IMR-90 (cell line): Measurements from ENCODE around the gene CHRD. TPM values are rescaled to one million over a fixed set of nuclear protein-coding genes. Genes with fewer than 3 reads are reported as not detected.

ENCODE experiments used
- ATAC-seq: fragments of 200-7000 bp; cut with Tn5 transposase; 2 replicates; pipeline ENCODE4 v1.9.1; 2020; ENCODE audit warnings: low read depth, mild to moderate bottlenecking, moderate library complexity
- BruUV-seq: library from RNA; stranded (reverse); fragments of 400-500 nt; replicated peaks from 2 replicates; lab custom pipeline; 2021; lab: Mats Ljungman, UMichigan
- CTCF ChIA-PET: fragments of 300-600 bp; formaldehyde crosslinking; extraction: SDS; loops from one replicate; lab custom pipeline; 2021; ENCODE audit warnings: antibody characterized with exemption; lab: Yijun Ruan, JAX
- POLR2A ChIA-PET: fragments of 300-600 bp; sonication (Branson Sonifier 250); formaldehyde crosslinking; loops from one replicate; lab custom pipeline; 2022; ENCODE audit warnings: antibody characterized with exemption; ENCODE audit not compliant: unreplicated experiment; lab: Charles Lee
- DNase-seq: peaks from one replicate; pipeline ENCODE4 v3.0.0; 2013
- H2AFZ ChIP-seq: replicated peaks from 2 replicates; pipeline ENCODE3; 2013; ENCODE audit warnings: low read length, mild to moderate bottlenecking; ENCODE audit not compliant: poor library complexity
- H2AK5ac ChIP-seq: 2 replicates; pipeline ENCODE4 v1.6.1; 2013; ENCODE audit warnings: low read depth, low read length, inconsistent platforms
- H2AK9ac ChIP-seq: replicated peaks from 2 replicates; pipeline ENCODE3; 2013; ENCODE audit warnings: mild to moderate bottlenecking, low read depth, low read length, moderate library complexity; ENCODE audit not compliant: poor library complexity
- H2BK120ac ChIP-seq: 2 replicates; pipeline ENCODE4 v1.6.1; 2013; ENCODE audit warnings: low read depth, low read length, inconsistent platforms
- H2BK15ac ChIP-seq: 3 replicates; pipeline ENCODE4 v1.6.1; 2013; ENCODE audit warnings: low read depth, low read length, inconsistent platforms
- H2BK20ac ChIP-seq: 2 replicates; pipeline ENCODE4 v1.6.1; 2013; ENCODE audit warnings: low read depth, mild to moderate bottlenecking, inconsistent platforms, low read length, moderate library complexity
- H2BK5ac ChIP-seq: 2 replicates; pipeline ENCODE4 v1.6.1; 2013; ENCODE audit warnings: mild to moderate bottlenecking, low read depth, low read length, inconsistent platforms; ENCODE audit not compliant: poor library complexity, severe bottlenecking
- H3K14ac ChIP-seq: replicated peaks from 2 replicates; pipeline ENCODE4 v1.6.1; 2013; ENCODE audit warnings: low read depth, low read length, inconsistent platforms
- H3K18ac ChIP-seq: 2 replicates; pipeline ENCODE4 v1.6.1; 2013; ENCODE audit warnings: low read depth, low read length, control low read depth
- H3K23ac ChIP-seq: 2 replicates; pipeline ENCODE4 v1.6.1; 2013; ENCODE audit warnings: low read depth, low read length, inconsistent platforms
- H3K27ac ChIP-seq: 2 replicates; pipeline ENCODE4 v1.5.1; 2013; ENCODE audit warnings: mild to moderate bottlenecking, control low read depth, low read length; ENCODE audit not compliant: insufficient read depth
- H3K27me3 ChIP-seq: 2 replicates; pipeline ENCODE4 v1.6.1; 2013; ENCODE audit warnings: low read length; ENCODE audit not compliant: control insufficient read depth, insufficient read depth
- H3K36me3 ChIP-seq: 2 replicates; pipeline ENCODE4 v1.6.1; 2013; ENCODE audit warnings: low read length, mixed read lengths; ENCODE audit not compliant: control insufficient read depth, insufficient read depth
- H3K4ac ChIP-seq: 2 replicates; pipeline ENCODE4 v1.6.1; 2013; ENCODE audit warnings: low read depth, low read length, inconsistent platforms
- H3K4me1 ChIP-seq: 2 replicates; pipeline ENCODE4 v1.6.1; 2013; ENCODE audit warnings: low read length, mixed read lengths; ENCODE audit not compliant: control insufficient read depth, insufficient read depth
- H3K4me2 ChIP-seq: 2 replicates; pipeline ENCODE4 v1.6.1; 2013; ENCODE audit warnings: low read depth, mild to moderate bottlenecking, control low read depth, low read length, moderate library complexity
- H3K4me3 ChIP-seq: 2 replicates; pipeline ENCODE4 v1.5.1; 2013; ENCODE audit warnings: low read depth, mild to moderate bottlenecking, control low read depth, low read length, moderate library complexity; ENCODE audit not compliant: insufficient read depth
- H3K56ac ChIP-seq: 2 replicates; pipeline ENCODE4 v1.6.1; 2013; ENCODE audit warnings: low read length, inconsistent platforms; ENCODE audit not compliant: insufficient read depth; ENCODE audit errors: extremely low read depth
- H3K79me1 ChIP-seq, 2 experiments: 2 replicates each; pipeline ENCODE4 v1.6.1; 2013; ENCODE audit warnings: low read length in 2 of 2, inconsistent platforms in 1 of 2, low read depth in 1 of 2
- H3K9ac ChIP-seq: 2 replicates; pipeline ENCODE4 v1.6.1; 2013; ENCODE audit warnings: low read depth, low read length, control low read depth
- H3K9me1 ChIP-seq: 2 replicates; pipeline ENCODE4 v1.6.1; 2013; ENCODE audit warnings: low read length, inconsistent platforms; ENCODE audit not compliant: insufficient read depth
- H3K9me3 ChIP-seq: 2 replicates; pipeline ENCODE4 v1.6.1; 2013; ENCODE audit warnings: low read length; ENCODE audit not compliant: control insufficient read depth, insufficient read depth
- H4K20me1 ChIP-seq: 2 replicates; pipeline ENCODE4 v1.6.1; 2013; ENCODE audit warnings: low read length, inconsistent platforms; ENCODE audit not compliant: insufficient read depth
- H4K5ac ChIP-seq: 2 replicates; pipeline ENCODE4 v1.6.1; 2013; ENCODE audit warnings: mild to moderate bottlenecking, low read depth, low read length, control low read depth
- H4K8ac ChIP-seq, 2 experiments: 2 replicates each; pipeline ENCODE4 v1.6.1; 2013; ENCODE audit warnings: low read depth in 2 of 2, low read length in 2 of 2, control low read depth in 1 of 2, inconsistent platforms in 1 of 2
- H4K91ac ChIP-seq: 2 replicates; pipeline ENCODE4 v1.6.1; 2013; ENCODE audit warnings: low read depth, low read length, inconsistent platforms; ENCODE audit not compliant: insufficient read depth
- BHLHE40 ChIP-seq: fragments of 150-350 bp; IDR thresholded peaks from 2 replicates; pipeline ENCODE4 v1.6.1; 2016; ENCODE audit warnings: mild to moderate bottlenecking, low read depth, low read length
- CEBPB ChIP-seq: IDR thresholded peaks from 2 replicates; pipeline ENCODE4 v1.6.1; 2012; ENCODE audit warnings: low read depth, low read length, improper control_type of control experiment
- CHD1 ChIP-seq: IDR thresholded peaks from 2 replicates; pipeline ENCODE4 v1.6.1; 2012; ENCODE audit warnings: low read depth, low read length, improper control_type of control experiment
- FOS ChIP-seq: fragments of 150-350 bp; IDR thresholded peaks from 2 replicates; pipeline ENCODE4 v1.6.1; 2016; ENCODE audit warnings: low read depth, low read length
- MAFK ChIP-seq: IDR thresholded peaks from 2 replicates; pipeline ENCODE4 v1.6.1; 2012; ENCODE audit warnings: low read depth, low read length, improper control_type of control experiment
- MAZ ChIP-seq: IDR thresholded peaks from 2 replicates; pipeline ENCODE4 v1.6.1; 2012; ENCODE audit warnings: low read depth, mild to moderate bottlenecking, low read length, improper control_type of control experiment, moderate library complexity, borderline replicate concordance
- MXI1 ChIP-seq: IDR thresholded peaks from 2 replicates; pipeline ENCODE4 v1.6.1; 2012; ENCODE audit warnings: low read depth, mild to moderate bottlenecking, low read length, moderate library complexity, borderline replicate concordance
- NFE2L2 ChIP-seq: fragments of 150-350 bp; IDR thresholded peaks from 2 replicates; pipeline ENCODE4 v1.6.1; 2016; ENCODE audit warnings: low read depth, mild to moderate bottlenecking, low read length
- POLR2A ChIP-seq: IDR thresholded peaks from 2 replicates; pipeline ENCODE4 v1.6.1; 2012; ENCODE audit warnings: mild to moderate bottlenecking, low read depth, low read length
- RAD21 ChIP-seq: IDR thresholded peaks from 2 replicates; pipeline ENCODE4 v1.6.1; 2012; ENCODE audit warnings: low read length, improper control_type of control experiment
- RCOR1 ChIP-seq: IDR thresholded peaks from 2 replicates; pipeline ENCODE4 v1.6.1; 2012; ENCODE audit warnings: mild to moderate bottlenecking, low read length, improper control_type of control experiment; ENCODE audit not compliant: insufficient replicate concordance
- RFX5 ChIP-seq: IDR thresholded peaks from 2 replicates; pipeline ENCODE4 v1.8.0; 2012; ENCODE audit warnings: low read depth, mild to moderate bottlenecking, low read length, moderate library complexity
- SMC3 ChIP-seq: fragments of 150-350 bp; IDR thresholded peaks from 2 replicates; pipeline ENCODE4 v1.6.1; 2016; ENCODE audit warnings: low read depth, mild to moderate bottlenecking, antibody characterized with exemption, low read length, moderate library complexity
- WGBS, 2 experiments: methylation state at CpG; one replicate each; pipeline versions ENCODE4 v1.1.5 to v1.1.7; 2013; ENCODE audit warnings: missing lambda C conversion rate in 2 of 2; ENCODE audit not compliant: insufficient read length in 1 of 2; ENCODE audit errors: extremely low coverage in 2 of 2; 5-methylcytosine and 5-hydroxymethylcytosine counted together
- dilution Hi-C: fragments of 300-500 bp; cut with HindIII; formaldehyde crosslinking; loops from one replicate; pipeline ENCODE4 v1.14.3; 2018; ENCODE audit warnings: low sequenced_read_pairs; ENCODE audit not compliant: unreplicated experiment
- in situ Hi-C: fragments of 300-500 bp; cut with MboI; formaldehyde crosslinking; loops from 3 replicates; pipeline ENCODE4 v1.14.3; 2019; ENCODE audit warnings: low sequenced_read_pairs, inconsistent platforms, mixed read lengths
- intact Hi-C: fragments of 100-400 bp; cut with micrococcal nuclease; formaldehyde crosslinking; loops from 2 replicates; pipeline ENCODE4 v1.10.0; 2022
- polyA plus RNA-seq, 3 experiments: library from polyadenylated mRNA; depleted of rRNA; stranded (reverse); fragments of >200 nt; gene quantifications; 2 replicates each; pipeline ENCODE4 v1.2.3, GENCODE V29; 2012; ENCODE audit warnings: low replicate concordance in 1 of 3
- total RNA-seq: library from RNA; depleted of rRNA; stranded (reverse); fragments of >200 nt; gene quantifications from 2 replicates; pipeline ENCODE4 v1.2.3, GENCODE V29; 2012
- TF ChIP-seq, protein P1 (sequence below): fragments of 150-350 bp; IDR thresholded peaks from 2 replicates; pipeline ENCODE4 v1.6.1; 2017; ENCODE audit warnings: mild to moderate bottlenecking, antibody characterized with exemption, low read length, low read depth
- TF ChIP-seq, protein P2 (sequence below): conservative IDR thresholded peaks from 2 replicates; pipeline ENCODE4 v1.5.1; 2012; ENCODE audit warnings: mild to moderate bottlenecking, low read depth, low read length, improper control_type of control experiment
- TF ChIP-seq, protein P3 (sequence below): fragments of 150-350 bp; IDR thresholded peaks from 2 replicates; pipeline ENCODE4 v1.6.1; 2016; ENCODE audit warnings: low read depth, mild to moderate bottlenecking, low read length, moderate library complexity, borderline replicate concordance

Gene CHRD
- total and polyA plus RNA-seq, 2 of the 4 experiments (the other 2 are of a cell fraction): under 0.01 to 0.09 TPM

DNA sequence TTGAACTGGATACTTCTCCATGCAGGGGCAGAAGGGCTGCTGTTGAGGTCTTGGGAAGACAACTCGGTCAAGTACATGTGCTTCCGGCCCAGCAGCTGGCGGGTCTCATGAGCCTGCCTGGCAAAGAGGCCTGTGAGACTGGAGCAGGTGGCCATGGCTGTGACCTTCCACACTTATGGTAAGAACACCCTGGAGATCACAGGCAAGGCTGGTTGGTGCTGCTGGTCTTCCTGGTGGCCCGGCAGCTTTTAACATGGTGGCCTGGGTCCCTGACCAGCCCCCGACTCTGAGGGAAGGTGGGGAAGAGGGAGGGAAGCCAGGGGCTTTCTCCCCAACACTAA is 15.4 kb downstream of the CHRD start:
- Histone ChIP-seq H3K4me2 (no peak overlapping the region), H3K9me1 (no peaks in the 10 kb centered on the region), H3K4me1 (no peaks in the 10 kb centered on the region), H3K18ac (no peak overlapping the region), H3K27ac (no peak overlapping the region), H3K4ac (no peak overlapping the region), H3K27me3 (peaks cover 47% of the 10 kb centered on the region), H2BK15ac (no peak overlapping the region), H2AFZ (no peak overlapping the region), H3K9me3 (no peaks in the 10 kb centered on the region), H3K4me3 (no peak overlapping the region), H3K9ac (no peak overlapping the region), H3K23ac (no peak overlapping the region), H2BK5ac (no peak overlapping the region), H4K91ac (no peak overlapping the region), H2AK9ac (no peak overlapping the region), H4K8ac (no peak overlapping the region), H3K14ac (no peak overlapping the region), H4K5ac (no peak overlapping the region), H3K56ac (no peak overlapping the region), H3K36me3 (no peaks in the 10 kb centered on the region), H2BK120ac (no peak overlapping the region), H2BK20ac (no peak overlapping the region), H4K20me1 (no peaks in the 10 kb centered on the region), H2AK5ac (no peak overlapping the region), H3K79me1 (no peaks in the 10 kb centered on the region)
- ChIA-PET POLR2A (no interaction called here), CTCF (interaction anchor here (0.6 kb wide), 1 partner anchor 15 kb away, joined by 3 read pairs; no protein-coding TSS in a partner anchor)
- in situ Hi-C loops: no loop called here
- intact Hi-C loops: loop anchor here (5.0 kb wide), 1 partner anchor 127 kb away; no protein-coding TSS in a partner anchor
- BruUV-seq: no TSS peak
- WGBS, 2 experiments: 80% methylated on average over 3 of the region's 5 CpGs; no CpG with 5 or more reads in 1 of the 2 experiments
- DNase-seq (no peak), ATAC-seq (no peak)
- dilution Hi-C loops: no loop called here
- TF ChIP-seq BHLHE40 (no peak), SMC3 (no peak), RAD21 (no peak), RCOR1 (no peak), FOS (no peak), MXI1 (no peak), CEBPB (no peak), RFX5 (no peak), MAZ (no peak), CHD1 (no peak), NFE2L2 (no peak), POLR2A (no peak), MAFK (no peak)
- TF ChIP-seq, protein P1, sequence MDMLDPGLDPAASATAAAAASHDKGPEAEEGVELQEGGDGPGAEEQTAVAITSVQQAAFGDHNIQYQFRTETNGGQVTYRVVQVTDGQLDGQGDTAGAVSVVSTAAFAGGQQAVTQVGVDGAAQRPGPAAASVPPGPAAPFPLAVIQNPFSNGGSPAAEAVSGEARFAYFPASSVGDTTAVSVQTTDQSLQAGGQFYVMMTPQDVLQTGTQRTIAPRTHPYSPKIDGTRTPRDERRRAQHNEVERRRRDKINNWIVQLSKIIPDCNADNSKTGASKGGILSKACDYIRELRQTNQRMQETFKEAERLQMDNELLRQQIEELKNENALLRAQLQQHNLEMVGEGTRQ: no peak
- TF ChIP-seq, protein P2, sequence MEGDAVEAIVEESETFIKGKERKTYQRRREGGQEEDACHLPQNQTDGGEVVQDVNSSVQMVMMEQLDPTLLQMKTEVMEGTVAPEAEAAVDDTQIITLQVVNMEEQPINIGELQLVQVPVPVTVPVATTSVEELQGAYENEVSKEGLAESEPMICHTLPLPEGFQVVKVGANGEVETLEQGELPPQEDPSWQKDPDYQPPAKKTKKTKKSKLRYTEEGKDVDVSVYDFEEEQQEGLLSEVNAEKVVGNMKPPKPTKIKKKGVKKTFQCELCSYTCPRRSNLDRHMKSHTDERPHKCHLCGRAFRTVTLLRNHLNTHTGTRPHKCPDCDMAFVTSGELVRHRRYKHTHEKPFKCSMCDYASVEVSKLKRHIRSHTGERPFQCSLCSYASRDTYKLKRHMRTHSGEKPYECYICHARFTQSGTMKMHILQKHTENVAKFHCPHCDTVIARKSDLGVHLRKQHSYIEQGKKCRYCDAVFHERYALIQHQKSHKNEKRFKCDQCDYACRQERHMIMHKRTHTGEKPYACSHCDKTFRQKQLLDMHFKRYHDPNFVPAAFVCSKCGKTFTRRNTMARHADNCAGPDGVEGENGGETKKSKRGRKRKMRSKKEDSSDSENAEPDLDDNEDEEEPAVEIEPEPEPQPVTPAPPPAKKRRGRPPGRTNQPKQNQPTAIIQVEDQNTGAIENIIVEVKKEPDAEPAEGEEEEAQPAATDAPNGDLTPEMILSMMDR: no peak
- TF ChIP-seq, protein P3, sequence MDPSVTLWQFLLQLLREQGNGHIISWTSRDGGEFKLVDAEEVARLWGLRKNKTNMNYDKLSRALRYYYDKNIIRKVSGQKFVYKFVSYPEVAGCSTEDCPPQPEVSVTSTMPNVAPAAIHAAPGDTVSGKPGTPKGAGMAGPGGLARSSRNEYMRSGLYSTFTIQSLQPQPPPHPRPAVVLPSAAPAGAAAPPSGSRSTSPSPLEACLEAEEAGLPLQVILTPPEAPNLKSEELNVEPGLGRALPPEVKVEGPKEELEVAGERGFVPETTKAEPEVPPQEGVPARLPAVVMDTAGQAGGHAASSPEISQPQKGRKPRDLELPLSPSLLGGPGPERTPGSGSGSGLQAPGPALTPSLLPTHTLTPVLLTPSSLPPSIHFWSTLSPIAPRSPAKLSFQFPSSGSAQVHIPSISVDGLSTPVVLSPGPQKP: no peak
